ENCODE data around the gene E2F2. TPM values are rescaled to one million over a fixed set of nuclear protein-coding genes. Genes with fewer than 3 reads are reported as not detected.

E2F2 gene
- total RNA-seq, 1 donor from 2014 or later: under 0.01 TPM

DNA sequence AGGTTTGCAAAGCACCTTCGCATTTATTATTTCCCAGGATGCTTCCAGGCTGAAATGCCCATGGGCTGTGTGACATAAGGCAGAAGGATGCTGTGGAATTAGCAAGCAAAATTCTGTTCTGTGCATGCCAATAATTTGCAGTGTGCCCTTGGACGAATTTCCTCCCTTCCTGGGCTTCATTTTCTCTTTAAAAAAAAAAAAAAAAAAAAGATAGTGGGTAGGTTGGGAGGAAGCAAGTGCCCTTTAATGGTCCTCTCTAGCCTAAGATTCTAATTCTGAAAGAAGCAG, 30.7 kb upstream of the E2F2 start:
- DNase-seq (ENCODE audit: low read depth) (no peak), FAIRE-seq (no peak)
- Histone ChIP-seq H3K4me3 (ENCODE audit: low read depth, low read length) (no peak overlapping the region), H3K27me3 (ENCODE audit: control insufficient read depth, insufficient read depth, low read length) (no peaks in the 10 kb centered on the region), H3K36me3 (ENCODE audit: control insufficient read depth, insufficient read depth, low read length) (peaks cover 2% of the 10 kb centered on the region)
- no peak for TF ChIP-seq CTCF (IDR thresholded peaks at IDR 0.05; ENCODE audit: insufficient read depth, low read length, severe bottlenecking)

GRCh38 chr1:23561076-23561812, 30.2 kb upstream of the E2F2 start:
- H3K4me3 ChIP-seq (ENCODE audit: low read depth, low read length): no peak overlapping the region
- H3K36me3 ChIP-seq (ENCODE audit: control insufficient read depth, insufficient read depth, low read length): peaks cover 2% of the 10 kb centered on the region

DNA sequence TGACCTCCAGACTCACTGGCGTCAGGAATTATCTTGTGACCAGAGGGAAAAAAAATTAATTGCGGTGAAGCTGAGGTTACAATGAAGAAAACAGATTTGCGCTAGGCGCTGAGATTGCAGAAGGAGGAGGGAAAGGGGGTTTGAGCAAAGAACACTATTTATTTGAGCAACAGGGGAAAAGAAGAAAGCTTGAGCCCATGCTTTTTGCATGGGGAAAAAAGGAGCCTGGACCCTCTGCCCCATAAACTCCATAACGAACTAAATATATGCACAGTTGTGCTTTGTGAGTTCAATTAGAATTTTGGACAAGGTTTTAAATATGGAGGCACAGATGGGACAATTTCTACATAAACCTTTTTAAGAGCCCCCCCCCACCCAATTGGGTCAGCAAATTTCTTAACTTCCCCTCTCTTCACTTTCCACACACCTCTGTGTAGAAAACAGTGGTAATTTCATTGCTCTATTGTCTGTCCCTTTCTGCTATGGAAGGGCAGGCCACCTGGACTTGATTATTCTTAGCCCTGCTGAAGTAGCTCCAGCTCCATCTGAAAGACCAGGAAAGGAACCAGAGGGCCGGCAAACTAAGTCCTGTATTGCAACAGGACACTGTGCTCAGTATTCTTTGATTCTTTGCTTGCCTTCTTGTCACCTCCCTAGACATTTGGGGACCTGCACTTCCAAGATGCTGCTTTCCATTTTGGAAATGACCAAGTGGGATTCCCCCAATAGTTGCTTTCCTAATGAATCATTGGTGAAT, 29.1 kb upstream of the E2F2 start:
- no peak for TF ChIP-seq CTCF (IDR thresholded peaks at IDR 0.05; ENCODE audit: insufficient read depth, low read length, severe bottlenecking)
- no peak for DNase-seq (ENCODE audit: low read depth)
- Histone ChIP-seq H3K4me3 (ENCODE audit: low read depth, low read length) (peak overlapping the region; percentile 62), H3K27me3 (ENCODE audit: control insufficient read depth, insufficient read depth, low read length) (no peaks in the 10 kb centered on the region), H3K36me3 (ENCODE audit: control insufficient read depth, insufficient read depth, low read length) (peaks cover 2% of the 10 kb centered on the region)
- no peak for FAIRE-seq

More at GRCh38 chr1:23561076-23561812, 30.2 kb upstream of the E2F2 start:
- no peak for TF ChIP-seq CTCF (IDR thresholded peaks at IDR 0.05; ENCODE audit: insufficient read depth, low read length, severe bottlenecking)
- FAIRE-seq (no peak), DNase-seq (ENCODE audit: low read depth) (no peak)
- H3K27me3 ChIP-seq (ENCODE audit: control insufficient read depth, insufficient read depth, low read length): no peaks in the 10 kb centered on the region

GRCh38 chr1:23559136-23559984, 28.3 kb upstream of the E2F2 start, which contains the start of gene ID3:
TSS of gene ID3 (minus strand) at chr1:23559501. CDS start at chr1:23559426, 75 bp downstream.
- DNase-seq (ENCODE audit: low read depth): peak; percentile 86
- H3K4me3 ChIP-seq (ENCODE audit: low read depth, low read length): peak within 1 kb of the TSS; percentile 62
- no peak for FAIRE-seq
- H3K36me3 ChIP-seq (ENCODE audit: control insufficient read depth, insufficient read depth, low read length): peaks cover 2% of the 10 kb centered on the region
- no peak for TF ChIP-seq CTCF (IDR thresholded peaks at IDR 0.05; ENCODE audit: insufficient read depth, low read length, severe bottlenecking)
- H3K27me3 ChIP-seq (ENCODE audit: control insufficient read depth, insufficient read depth, low read length): no peaks in the 10 kb centered on the region

DNA sequence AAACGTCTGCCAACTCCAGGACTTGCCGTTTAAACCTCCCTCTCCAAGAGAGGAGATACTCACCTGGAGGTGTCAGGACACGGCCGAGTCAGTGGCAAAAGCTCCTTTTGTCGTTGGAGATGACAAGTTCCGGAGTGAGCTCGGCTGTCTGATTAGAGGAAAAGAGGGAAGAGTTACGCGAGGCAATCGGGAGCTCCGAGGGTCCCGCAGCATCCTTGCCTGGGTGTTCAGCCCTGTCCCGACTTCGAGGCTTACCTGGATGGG, 27.8 kb upstream of the E2F2 start:
- no peak for DNase-seq (ENCODE audit: low read depth)
- Histone ChIP-seq H3K4me3 (ENCODE audit: low read depth, low read length) (peak overlapping the region; percentile 62), H3K27me3 (ENCODE audit: control insufficient read depth, insufficient read depth, low read length) (no peaks in the 10 kb centered on the region), H3K36me3 (ENCODE audit: control insufficient read depth, insufficient read depth, low read length) (peaks cover 2% of the 10 kb centered on the region)
- no peak for TF ChIP-seq CTCF (IDR thresholded peaks at IDR 0.05; ENCODE audit: insufficient read depth, low read length, severe bottlenecking)
- FAIRE-seq: no peak

Measured in bronchial epithelial cell (primary cell).